Amygdala (tissue), 56 donors: ENCODE results near the gene ZNF701.
"Not testable (repeated sequence)": the region's sequence is repeated elsewhere in the genome, so short reads cannot be mapped to it uniquely, and the experiment has no call there.

ENCODE experiments used
- DNase-seq, 56 donors: peaks; one replicate each; lab custom pipeline; 2025; lab: John Stamatoyannopoulos, UW

Gene ZNF701

GRCh38 chr19:52570000-52570861 is at the start of gene ZNF701:
ZNF701 (plus strand) TSS chr19:52570287; CDS start chr19:52574148, 3,861 bp downstream.
- peak; percentile 47 to 98 (median 90) for DNase-seq

- no peak for DNase-seq
Observed at GRCh38 chr19:52522551-52522950, 47.5 kb upstream of the ZNF701 start.

- no peak for DNase-seq
Observed at GRCh38 chr19:52524086-52524485, 46.0 kb upstream of the ZNF701 start.

GRCh38 chr19:52527134-52527955 is 42.7 kb upstream of the ZNF701 start, which contains the start of gene ZNF808:
ZNF808 (plus strand) TSS chr19:52527668; CDS start chr19:52543285, 15,617 bp downstream.
- peak; percentile 28 to 93 (median 86) for DNase-seq

GRCh38 chr19:52527956-52528351 is 42.1 kb upstream of the ZNF701 start:
- peak in 13 of 56 donors; percentile 4 to 27 (median 22) for DNase-seq

GRCh38 chr19:52532480-52532879 is 37.6 kb upstream of the ZNF701 start:
- DNase-seq, result no peak

- no peak for DNase-seq
Observed at GRCh38 chr19:52533901-52534300, 36.2 kb upstream of the ZNF701 start.

GRCh38 chr19:52535385-52535770 is 34.7 kb upstream of the ZNF701 start:
- DNase-seq, result peak in 2 of 56 donors; percentile 1 to 13

GRCh38 chr19:52535771-52536447 is 34.2 kb upstream of the ZNF701 start:
- peak in 43 of 56 donors; percentile 2 to 75 (median 36) for DNase-seq

GRCh38 chr19:52536448-52536800 is 33.7 kb upstream of the ZNF701 start:
- no peak for DNase-seq

- DNase-seq, result not testable (repeated sequence)
Observed at GRCh38 chr19:52538815-52539214, 31.3 kb upstream of the ZNF701 start.

GRCh38 chr19:52541176-52541575 is 28.9 kb upstream of the ZNF701 start:
- not testable (repeated sequence) for DNase-seq

- no peak for DNase-seq
Observed at GRCh38 chr19:52541608-52542007, 28.5 kb upstream of the ZNF701 start.

GRCh38 chr19:52542541-52542940 is 27.5 kb upstream of the ZNF701 start:
- DNase-seq, result not testable (repeated sequence)

- no peak for DNase-seq
Observed at GRCh38 chr19:52542984-52543664, 27.0 kb upstream of the ZNF701 start.

GRCh38 chr19:52554216-52554971 is 15.7 kb upstream of the ZNF701 start:
- no peak for DNase-seq

- no peak for DNase-seq
Observed at GRCh38 chr19:52557231-52557995, 12.7 kb upstream of the ZNF701 start.

- not testable (repeated sequence) for DNase-seq
Observed at GRCh38 chr19:52558732-52559445, 11.2 kb upstream of the ZNF701 start.
